ENCODE measurements around the gene ARHGDIB.

The ARHGDIB gene

DNA sequence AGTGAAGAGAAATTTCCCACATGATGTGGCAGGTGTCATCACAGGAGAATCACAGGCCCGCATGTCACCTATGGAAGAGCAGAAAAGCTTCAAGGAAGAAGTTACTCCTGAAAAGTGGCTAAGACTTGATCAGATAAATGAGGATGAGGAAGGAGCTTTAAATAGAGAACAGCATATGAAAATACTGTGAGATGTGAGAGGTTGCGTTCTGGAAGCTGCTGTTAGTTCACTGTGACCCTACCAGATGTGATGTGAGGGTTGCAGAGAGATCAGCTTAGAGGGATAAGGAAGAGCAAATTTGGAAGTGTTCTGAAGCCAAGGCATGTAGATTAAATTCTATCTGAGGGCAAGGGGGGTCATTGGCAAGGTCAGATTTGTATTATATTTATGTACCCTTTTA is 40.2 kb downstream of the ARHGDIB start:
- Histone ChIP-seq H3K27me3 (ENCODE audit: insufficient read depth, insufficient read length) (no peaks in the 10 kb centered on the region), H3K4me3 (ENCODE audit: insufficient read length, low read depth) (no peak overlapping the region), H3K36me3 (ENCODE audit: insufficient read depth, insufficient read length, low read length) (no peaks in the 10 kb centered on the region), H3K4me1 (ENCODE audit: insufficient read depth, insufficient read length) (no peaks in the 10 kb centered on the region), H3K9me3 (ENCODE audit: insufficient read depth, low read length) (no peaks in the 10 kb centered on the region), H3K9ac (ENCODE audit: insufficient read length, low read depth) (no peak overlapping the region)
- TF ChIP-seq YY1 (IDR thresholded peaks at IDR 0.05; ENCODE audit: insufficient read depth, insufficient read length) (no peak), SUZ12 (IDR thresholded peaks at IDR 0.05; ENCODE audit: extremely low read depth, insufficient read depth, insufficient read length) (no peak), ZNF274 (IDR thresholded peaks at IDR 0.05; ENCODE audit: low read depth, low read length) (no peak)
- DNase-seq (ENCODE audit: low read depth, low spot score) = no peak

DNA sequence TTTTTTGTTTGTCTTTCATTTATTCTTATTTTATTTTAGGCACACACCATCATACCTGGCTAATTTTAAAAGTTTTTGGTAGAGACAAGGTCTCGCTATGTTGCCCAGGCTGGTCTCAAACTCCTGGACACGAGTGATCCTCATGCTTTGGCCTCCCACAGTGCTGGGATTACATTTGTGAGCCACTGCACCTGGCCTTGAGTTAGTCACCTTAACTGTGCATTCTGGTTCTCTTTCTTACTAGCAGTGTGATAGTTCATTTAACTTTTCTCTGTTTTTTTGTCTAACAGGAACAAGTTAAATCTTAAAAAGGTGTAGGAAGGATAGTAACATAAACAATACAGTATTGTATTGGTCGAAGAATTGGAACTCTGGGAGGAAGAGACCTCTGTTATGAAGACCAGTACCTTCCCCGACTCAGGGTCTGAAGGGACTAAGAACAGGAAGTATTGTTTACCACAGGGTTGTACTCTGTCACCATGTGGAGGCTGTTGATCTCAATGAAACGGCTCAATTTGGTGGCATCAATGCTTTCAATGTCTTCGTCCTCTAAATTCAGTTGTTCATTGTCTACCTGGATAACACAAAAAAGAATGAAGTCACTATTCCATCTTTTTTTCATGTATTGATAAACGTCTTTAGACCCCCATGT is 40.8 kb downstream of the ARHGDIB start:
- Histone ChIP-seq H3K9ac (ENCODE audit: insufficient read length, low read depth) (no peak overlapping the region), H3K9me3 (ENCODE audit: insufficient read depth, low read length) (no peaks in the 10 kb centered on the region), H3K36me3 (ENCODE audit: insufficient read depth, insufficient read length, low read length) (no peaks in the 10 kb centered on the region), H3K27me3 (ENCODE audit: insufficient read depth, insufficient read length) (no peaks in the 10 kb centered on the region), H3K4me3 (ENCODE audit: insufficient read length, low read depth) (no peak overlapping the region), H3K4me1 (ENCODE audit: insufficient read depth, insufficient read length) (no peaks in the 10 kb centered on the region)
- DNase-seq (ENCODE audit: low read depth, low spot score) = no peak
- TF ChIP-seq ZNF274 (IDR thresholded peaks at IDR 0.05; ENCODE audit: low read depth, low read length) = no peak
- TF ChIP-seq SUZ12 (IDR thresholded peaks at IDR 0.05; ENCODE audit: extremely low read depth, insufficient read depth, insufficient read length) = no peak
- TF ChIP-seq YY1 (IDR thresholded peaks at IDR 0.05; ENCODE audit: insufficient read depth, insufficient read length) = no peak

DNA sequence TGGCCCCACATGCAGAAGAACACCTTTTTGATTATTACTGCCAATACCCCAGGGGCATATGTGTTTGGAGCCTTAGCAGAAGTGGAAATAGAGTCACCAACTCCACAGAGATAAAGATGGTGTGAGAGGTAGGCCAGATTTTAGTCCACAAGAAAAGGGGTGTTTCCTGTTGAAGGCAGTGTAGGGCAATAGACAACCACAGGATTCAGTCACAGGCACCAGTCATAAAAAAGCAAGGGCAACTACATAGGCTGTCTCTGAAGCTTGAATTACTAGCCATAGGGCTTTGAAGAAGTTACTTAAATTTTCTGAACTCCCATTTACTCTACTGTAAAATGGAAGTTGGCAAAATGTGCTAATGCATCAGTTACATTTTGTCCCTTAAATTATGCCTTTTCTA is 41.9 kb downstream of the ARHGDIB start:
- Histone ChIP-seq H3K27me3 (ENCODE audit: insufficient read depth, insufficient read length) (no peaks in the 10 kb centered on the region), H3K9me3 (ENCODE audit: insufficient read depth, low read length) (no peaks in the 10 kb centered on the region), H3K4me3 (ENCODE audit: insufficient read length, low read depth) (no peak overlapping the region), H3K9ac (ENCODE audit: insufficient read length, low read depth) (no peak overlapping the region), H3K4me1 (ENCODE audit: insufficient read depth, insufficient read length) (no peaks in the 10 kb centered on the region), H3K36me3 (ENCODE audit: insufficient read depth, insufficient read length, low read length) (no peaks in the 10 kb centered on the region)
- no peak for TF ChIP-seq ZNF274 (IDR thresholded peaks at IDR 0.05; ENCODE audit: low read depth, low read length)
- no peak for TF ChIP-seq SUZ12 (IDR thresholded peaks at IDR 0.05; ENCODE audit: extremely low read depth, insufficient read depth, insufficient read length)
- no peak for TF ChIP-seq YY1 (IDR thresholded peaks at IDR 0.05; ENCODE audit: insufficient read depth, insufficient read length)
- DNase-seq (ENCODE audit: low read depth, low spot score) = no peak

DNA sequence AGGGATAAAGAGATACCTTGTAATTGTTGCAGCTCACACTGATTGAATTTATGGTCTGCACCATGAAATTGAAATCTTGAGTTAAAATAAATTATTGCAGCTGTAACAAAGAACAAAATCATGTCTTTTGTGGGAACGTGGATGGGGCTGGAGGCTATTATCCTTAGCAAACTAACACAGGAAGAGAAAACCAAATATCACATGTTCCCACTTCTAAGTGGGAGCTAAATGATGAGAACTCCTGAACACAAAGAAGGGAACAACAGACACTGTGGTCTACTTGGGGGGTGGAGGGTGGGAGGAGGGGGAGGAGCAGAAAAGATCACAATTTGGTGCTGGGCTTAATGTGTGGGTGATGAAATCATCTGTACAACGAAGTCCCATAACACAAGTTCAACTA is 45.7 kb downstream of the ARHGDIB start:
- TF ChIP-seq ZNF274 (IDR thresholded peaks at IDR 0.05; ENCODE audit: low read depth, low read length) (no peak), YY1 (IDR thresholded peaks at IDR 0.05; ENCODE audit: insufficient read depth, insufficient read length) (no peak), SUZ12 (IDR thresholded peaks at IDR 0.05; ENCODE audit: extremely low read depth, insufficient read depth, insufficient read length) (no peak)
- H3K4me3 ChIP-seq (ENCODE audit: insufficient read length, low read depth) = no peak overlapping the region
- no peak for DNase-seq (ENCODE audit: low read depth, low spot score)
- no peaks in the 10 kb centered on the region for H3K36me3 ChIP-seq (ENCODE audit: insufficient read depth, insufficient read length, low read length)
- no peaks in the 10 kb centered on the region for H3K27me3 ChIP-seq (ENCODE audit: insufficient read depth, insufficient read length)
- H3K9ac ChIP-seq (ENCODE audit: insufficient read length, low read depth) = no peak overlapping the region
- H3K4me1 ChIP-seq (ENCODE audit: insufficient read depth, insufficient read length) = no peaks in the 10 kb centered on the region
- H3K9me3 ChIP-seq (ENCODE audit: insufficient read depth, low read length) = no peaks in the 10 kb centered on the region

DNA sequence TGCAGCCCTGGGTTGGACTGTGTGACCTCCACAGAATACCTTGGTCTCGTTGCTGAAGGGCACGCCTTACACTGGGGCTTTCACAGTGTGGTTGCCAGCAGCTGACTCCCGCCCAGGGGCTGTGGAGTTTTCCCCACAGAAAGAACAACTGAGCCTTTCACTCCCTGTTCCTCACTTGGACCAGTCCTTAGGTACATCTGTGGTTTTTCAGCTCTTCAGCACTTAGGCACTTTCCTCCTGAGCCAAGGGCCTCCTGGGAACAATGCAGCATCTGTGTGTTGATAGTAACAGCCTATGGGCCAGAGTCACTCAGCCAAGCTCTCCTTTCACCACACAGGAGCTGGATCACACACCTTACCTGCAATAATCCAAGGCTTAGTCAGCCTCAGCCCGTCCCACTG is 48.0 kb downstream of the ARHGDIB start:
- Histone ChIP-seq H3K9ac (ENCODE audit: insufficient read length, low read depth) (no peak overlapping the region), H3K36me3 (ENCODE audit: insufficient read depth, insufficient read length, low read length) (no peaks in the 10 kb centered on the region), H3K27me3 (ENCODE audit: insufficient read depth, insufficient read length) (no peaks in the 10 kb centered on the region), H3K9me3 (ENCODE audit: insufficient read depth, low read length) (no peaks in the 10 kb centered on the region), H3K4me3 (ENCODE audit: insufficient read length, low read depth) (no peak overlapping the region), H3K4me1 (ENCODE audit: insufficient read depth, insufficient read length) (no peaks in the 10 kb centered on the region)
- DNase-seq (ENCODE audit: low read depth, low spot score) = no peak
- no peak for TF ChIP-seq SUZ12 (IDR thresholded peaks at IDR 0.05; ENCODE audit: extremely low read depth, insufficient read depth, insufficient read length)
- no peak for TF ChIP-seq ZNF274 (IDR thresholded peaks at IDR 0.05; ENCODE audit: low read depth, low read length)
- TF ChIP-seq YY1 (IDR thresholded peaks at IDR 0.05; ENCODE audit: insufficient read depth, insufficient read length) = no peak

DNA sequence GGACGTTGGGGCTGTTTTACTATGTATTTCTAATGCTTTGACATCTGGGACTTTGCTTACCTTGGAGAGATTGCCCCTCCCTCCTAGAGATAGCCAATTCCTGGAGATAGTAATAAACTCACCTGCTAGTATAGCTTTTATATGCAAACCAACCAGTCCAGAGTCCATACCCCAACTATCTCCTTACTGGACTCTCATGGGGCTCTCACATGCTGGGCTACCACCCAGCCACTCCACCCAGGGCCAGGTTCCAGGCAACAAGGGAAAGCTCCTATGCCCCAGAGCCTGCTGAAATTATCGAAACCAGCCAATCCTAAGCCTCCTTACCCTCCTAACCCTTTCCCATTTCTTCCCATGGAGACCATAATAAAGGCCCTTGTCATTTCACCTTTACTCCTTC is 50.3 kb downstream of the ARHGDIB start:
- no peak for DNase-seq (ENCODE audit: low read depth, low spot score)
- H3K4me3 ChIP-seq (ENCODE audit: insufficient read length, low read depth) = no peak overlapping the region
- TF ChIP-seq YY1 (IDR thresholded peaks at IDR 0.05; ENCODE audit: insufficient read depth, insufficient read length) (no peak), SUZ12 (IDR thresholded peaks at IDR 0.05; ENCODE audit: extremely low read depth, insufficient read depth, insufficient read length) (no peak), ZNF274 (IDR thresholded peaks at IDR 0.05; ENCODE audit: low read depth, low read length) (no peak)
- no peak overlapping the region for H3K9ac ChIP-seq (ENCODE audit: insufficient read length, low read depth)
- no peaks in the 10 kb centered on the region for H3K9me3 ChIP-seq (ENCODE audit: insufficient read depth, low read length)
- H3K27me3 ChIP-seq (ENCODE audit: insufficient read depth, insufficient read length) = no peaks in the 10 kb centered on the region
- H3K4me1 ChIP-seq (ENCODE audit: insufficient read depth, insufficient read length) = no peaks in the 10 kb centered on the region
- H3K36me3 ChIP-seq (ENCODE audit: insufficient read depth, insufficient read length, low read length) = no peaks in the 10 kb centered on the region

DNA sequence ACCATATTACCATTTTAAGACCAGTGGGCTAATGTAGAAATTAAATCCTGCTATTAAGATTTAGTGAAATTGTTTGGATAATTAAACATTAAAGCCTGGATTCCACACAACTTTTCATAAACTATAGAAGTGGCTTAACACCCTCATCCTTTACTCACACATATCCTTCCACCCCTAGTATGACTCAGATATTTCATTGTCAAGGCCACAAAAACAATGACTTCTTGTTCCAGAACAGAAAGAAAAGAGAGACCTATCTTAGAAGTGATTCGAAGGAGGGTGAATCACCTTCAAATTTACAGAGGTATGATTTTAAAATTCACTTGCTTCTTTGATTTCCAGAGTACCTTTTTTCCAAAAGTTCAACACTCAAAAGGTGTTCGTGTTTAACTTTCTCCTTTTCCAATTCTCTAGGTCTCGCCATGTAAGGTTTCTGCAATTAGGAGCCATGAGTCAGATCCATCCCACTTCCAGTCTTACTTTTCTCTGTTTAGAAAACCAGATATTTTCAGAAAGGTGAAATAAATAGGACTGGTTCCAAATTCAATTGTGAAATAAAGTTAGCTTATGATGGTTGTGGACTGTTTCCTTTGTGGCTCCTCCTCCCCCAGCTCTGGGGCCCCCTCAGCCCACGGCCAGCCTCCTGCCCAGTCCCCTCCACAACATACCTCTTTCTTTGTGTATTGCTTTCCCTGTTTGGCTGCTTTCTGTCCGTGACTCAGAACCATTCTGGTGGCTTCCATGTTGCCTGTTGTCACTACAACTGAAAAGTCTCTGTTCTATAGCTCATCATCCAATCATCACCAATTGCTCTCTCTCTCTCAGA is 51.1 kb downstream of the ARHGDIB start:
- Histone ChIP-seq H3K9me3 (ENCODE audit: insufficient read depth, low read length) (no peaks in the 10 kb centered on the region), H3K9ac (ENCODE audit: insufficient read length, low read depth) (no peak overlapping the region), H3K36me3 (ENCODE audit: insufficient read depth, insufficient read length, low read length) (no peaks in the 10 kb centered on the region), H3K4me3 (ENCODE audit: insufficient read length, low read depth) (no peak overlapping the region), H3K27me3 (ENCODE audit: insufficient read depth, insufficient read length) (no peaks in the 10 kb centered on the region), H3K4me1 (ENCODE audit: insufficient read depth, insufficient read length) (no peaks in the 10 kb centered on the region)
- TF ChIP-seq ZNF274 (IDR thresholded peaks at IDR 0.05; ENCODE audit: low read depth, low read length) (no peak), SUZ12 (IDR thresholded peaks at IDR 0.05; ENCODE audit: extremely low read depth, insufficient read depth, insufficient read length) (no peak), YY1 (IDR thresholded peaks at IDR 0.05; ENCODE audit: insufficient read depth, insufficient read length) (no peak)
- no peak for DNase-seq (ENCODE audit: low read depth, low spot score)
